ENCODE results near the gene NTM.

The NTM gene

GRCh38 chr11:131514062-131514461, 143.6 kb downstream of the NTM start:
- no peak for TF ChIP-seq CTCF (IDR thresholded peaks at IDR 0.05; ENCODE audit: poor library complexity, severe bottlenecking)

GRCh38 chr11:131518305-131518838, 148.0 kb downstream of the NTM start:
- ATAC-seq (ENCODE audit: low read depth): no peak
- Histone ChIP-seq H3K27me3 (ENCODE audit: insufficient read depth, poor library complexity, severe bottlenecking) (peaks cover 9% of the 10 kb centered on the region), H3K36me3 (ENCODE audit: low read depth) (no peaks in the 10 kb centered on the region), H3K4me3 (ENCODE audit: severe bottlenecking) (no peak overlapping the region), H3K4me1 (ENCODE audit: insufficient read depth, poor library complexity, severe bottlenecking) (no peaks in the 10 kb centered on the region), H3K9me3 (ENCODE audit: severe bottlenecking) (no peaks in the 10 kb centered on the region), H3K27ac (ENCODE audit: poor library complexity, severe bottlenecking) (no peak overlapping the region)
- DNase-seq (ENCODE audit: low spot score): no peak
- TF ChIP-seq CTCF (IDR thresholded peaks at IDR 0.05; ENCODE audit: poor library complexity, severe bottlenecking): no peak

More at GRCh38 chr11:131514062-131514461, 143.6 kb downstream of the NTM start:
- no peaks in the 10 kb centered on the region for H3K36me3 ChIP-seq (ENCODE audit: low read depth)
- H3K4me1 ChIP-seq (ENCODE audit: insufficient read depth, poor library complexity, severe bottlenecking): no peaks in the 10 kb centered on the region
- peaks cover 4% of the 10 kb centered on the region for H3K27me3 ChIP-seq (ENCODE audit: insufficient read depth, poor library complexity, severe bottlenecking)
- H3K27ac ChIP-seq (ENCODE audit: poor library complexity, severe bottlenecking): no peak overlapping the region
- no peak for DNase-seq (ENCODE audit: low spot score)
- H3K9me3 ChIP-seq (ENCODE audit: severe bottlenecking): no peaks in the 10 kb centered on the region
- ATAC-seq (ENCODE audit: low read depth): no peak
- no peak overlapping the region for H3K4me3 ChIP-seq (ENCODE audit: severe bottlenecking)

GRCh38 chr11:131522851-131523250, 152.4 kb downstream of the NTM start:
- Histone ChIP-seq H3K27ac (ENCODE audit: poor library complexity, severe bottlenecking) (no peak overlapping the region), H3K9me3 (ENCODE audit: severe bottlenecking) (no peaks in the 10 kb centered on the region), H3K27me3 (ENCODE audit: insufficient read depth, poor library complexity, severe bottlenecking) (peaks cover 9% of the 10 kb centered on the region), H3K36me3 (ENCODE audit: low read depth) (no peaks in the 10 kb centered on the region), H3K4me3 (ENCODE audit: severe bottlenecking) (no peak overlapping the region), H3K4me1 (ENCODE audit: insufficient read depth, poor library complexity, severe bottlenecking) (no peaks in the 10 kb centered on the region)
- no peak for TF ChIP-seq CTCF (IDR thresholded peaks at IDR 0.05; ENCODE audit: poor library complexity, severe bottlenecking)
- no peak for DNase-seq (ENCODE audit: low spot score)
- ATAC-seq (ENCODE audit: low read depth): no peak

GRCh38 chr11:131530407-131530806, 160.0 kb downstream of the NTM start:
- no peaks in the 10 kb centered on the region for H3K36me3 ChIP-seq (ENCODE audit: low read depth)
- no peak overlapping the region for H3K27ac ChIP-seq (ENCODE audit: poor library complexity, severe bottlenecking)
- TF ChIP-seq CTCF (IDR thresholded peaks at IDR 0.05; ENCODE audit: poor library complexity, severe bottlenecking): no peak
- no peaks in the 10 kb centered on the region for H3K4me1 ChIP-seq (ENCODE audit: insufficient read depth, poor library complexity, severe bottlenecking)
- no peak overlapping the region for H3K4me3 ChIP-seq (ENCODE audit: severe bottlenecking)
- peaks cover 10% of the 10 kb centered on the region for H3K27me3 ChIP-seq (ENCODE audit: insufficient read depth, poor library complexity, severe bottlenecking)
- ATAC-seq (ENCODE audit: low read depth) (no peak), DNase-seq (ENCODE audit: low spot score) (no peak)
- no peaks in the 10 kb centered on the region for H3K9me3 ChIP-seq (ENCODE audit: severe bottlenecking)

- DNase-seq (ENCODE audit: low spot score): no peak
- Histone ChIP-seq H3K4me3 (ENCODE audit: severe bottlenecking) (no peak overlapping the region), H3K27me3 (ENCODE audit: insufficient read depth, poor library complexity, severe bottlenecking) (peaks cover 18% of the 10 kb centered on the region), H3K9me3 (ENCODE audit: severe bottlenecking) (no peaks in the 10 kb centered on the region), H3K36me3 (ENCODE audit: low read depth) (no peaks in the 10 kb centered on the region), H3K27ac (ENCODE audit: poor library complexity, severe bottlenecking) (no peak overlapping the region), H3K4me1 (ENCODE audit: insufficient read depth, poor library complexity, severe bottlenecking) (no peaks in the 10 kb centered on the region)
- no peak for TF ChIP-seq CTCF (IDR thresholded peaks at IDR 0.05; ENCODE audit: poor library complexity, severe bottlenecking)
- ATAC-seq (ENCODE audit: low read depth): no peak
Observed at GRCh38 chr11:131533149-131533548, 162.7 kb downstream of the NTM start.
